WERI-Rb-1 (cell line): Measurements from ENCODE around the gene TCAIM.
A peak's percentile ranks its signal among the peaks of the same experiment; 100 is the strongest.

Source experiments
- DNase-seq: peaks from one replicate; pipeline ENCODE4 v3.0.0-alpha.2; 2020
- H3K27ac ChIP-seq: fragments of 250-450 bp; sonication (Bioruptor Pico); 2 replicates; pipeline ENCODE4 v1.5.1; 2020; ENCODE audit warnings: mild to moderate bottlenecking, moderate library complexity
- H3K27me3 ChIP-seq: fragments of 250-450 bp; sonication (Bioruptor Pico); 2 replicates; pipeline ENCODE4 v1.5.1; 2021; ENCODE audit warnings: mild to moderate bottlenecking, low read depth, moderate library complexity; ENCODE audit not compliant: insufficient read depth, severe bottlenecking
- H3K36me3 ChIP-seq: fragments of 250-450 bp; sonication (Bioruptor Pico); 2 replicates; pipeline ENCODE4 v1.5.1; 2020; ENCODE audit warnings: mild to moderate bottlenecking, moderate library complexity
- H3K4me3 ChIP-seq: 2 replicates; pipeline ENCODE4 v1.5.1; 2011; ENCODE audit warnings: low read depth, mild to moderate bottlenecking, control low read depth, low read length
- H3K9me3 ChIP-seq: fragments of 250-450 bp; sonication (Bioruptor Pico); 2 replicates; pipeline ENCODE4 v1.5.1; 2021; ENCODE audit warnings: mild to moderate bottlenecking, moderate library complexity; ENCODE audit not compliant: severe bottlenecking
- CTCF ChIP-seq: IDR thresholded peaks from 2 replicates; pipeline ENCODE4 v1.5.1; 2011; ENCODE audit warnings: low read depth, mild to moderate bottlenecking, control low read depth, inconsistent platforms, low read length

Gene TCAIM

DNA sequence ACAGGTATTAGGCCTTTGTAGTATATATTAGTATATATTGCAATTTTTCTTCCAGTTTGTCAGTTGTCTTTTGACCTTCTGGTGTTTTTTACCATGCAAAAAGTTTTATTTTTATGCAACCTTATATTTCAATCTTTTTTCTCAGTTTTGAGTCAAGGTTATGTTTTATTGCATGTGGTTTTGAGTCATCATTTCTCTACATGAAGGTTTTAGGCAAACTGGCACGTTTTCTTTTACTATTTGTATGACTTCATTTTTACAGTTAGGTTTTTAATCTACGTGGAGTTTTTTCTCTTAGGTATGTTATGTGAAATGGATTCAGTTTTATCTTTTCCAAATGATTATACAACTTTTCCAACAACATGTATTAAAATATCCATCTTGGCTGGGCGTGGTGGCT, 36.8 kb upstream of the TCAIM start:
- DNase-seq: no peak
- Histone ChIP-seq H3K9me3 (no peaks in the 10 kb centered on the region), H3K4me3 (no peak overlapping the region), H3K27ac (no peak overlapping the region), H3K36me3 (no peaks in the 10 kb centered on the region), H3K27me3 (no peaks in the 10 kb centered on the region)
- no peak for TF ChIP-seq CTCF

DNA sequence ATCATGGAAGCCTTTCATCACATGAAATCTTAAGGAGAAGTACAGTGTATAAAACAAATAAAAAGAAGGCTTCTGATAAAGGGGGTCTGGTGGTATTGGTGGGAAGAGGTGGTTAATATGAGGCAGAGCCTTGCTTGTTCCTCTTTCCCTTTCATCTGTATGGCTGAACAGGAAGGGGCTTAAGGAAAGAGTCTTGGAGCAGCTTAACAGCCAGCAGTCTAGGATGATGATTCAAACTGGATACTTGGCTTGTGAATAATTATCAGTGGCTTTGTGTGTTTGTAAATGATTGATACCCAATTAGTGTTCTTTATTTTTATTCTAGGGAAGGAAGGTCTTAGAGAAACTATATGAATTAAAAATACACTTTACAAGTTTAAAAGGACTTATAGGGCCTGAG, 29.1 kb upstream of the TCAIM start:
- H3K4me3 ChIP-seq: no peak overlapping the region
- DNase-seq: no peak
- no peaks in the 10 kb centered on the region for H3K9me3 ChIP-seq
- H3K27me3 ChIP-seq: no peaks in the 10 kb centered on the region
- no peaks in the 10 kb centered on the region for H3K36me3 ChIP-seq
- H3K27ac ChIP-seq: no peak overlapping the region
- TF ChIP-seq CTCF: no peak

DNA sequence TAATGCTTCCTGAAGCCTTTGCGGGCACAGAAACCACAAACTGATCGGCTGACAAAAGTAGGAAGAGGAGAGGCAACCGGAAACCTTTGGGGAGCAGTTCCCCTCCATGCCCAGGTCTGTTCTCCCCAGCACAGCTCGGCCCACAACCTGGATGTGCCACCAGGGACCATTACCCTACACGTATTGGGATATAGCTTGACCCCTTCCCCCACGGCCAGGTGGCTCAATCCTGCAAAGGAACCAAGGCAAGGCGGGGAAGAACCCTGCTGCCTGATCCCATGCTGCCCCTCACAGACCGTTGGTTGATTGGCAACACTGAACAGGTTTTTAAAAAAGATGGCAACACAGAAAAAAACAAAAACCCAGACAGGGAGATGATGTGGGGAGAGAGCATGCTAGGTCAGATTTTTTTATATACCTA, 19.7 kb upstream of the TCAIM start:
- Histone ChIP-seq H3K4me3 (no peak overlapping the region), H3K27me3 (no peaks in the 10 kb centered on the region), H3K9me3 (no peaks in the 10 kb centered on the region), H3K27ac (no peak overlapping the region), H3K36me3 (no peaks in the 10 kb centered on the region)
- DNase-seq: peak; percentile 77
- peak; percentile 61 for TF ChIP-seq CTCF

- no peak for DNase-seq
- Histone ChIP-seq H3K27me3 (no peaks in the 10 kb centered on the region), H3K36me3 (no peaks in the 10 kb centered on the region), H3K9me3 (no peaks in the 10 kb centered on the region), H3K27ac (no peak overlapping the region), H3K4me3 (no peak overlapping the region)
- TF ChIP-seq CTCF: no peak
Observed at GRCh38 chr3:44321335-44321734, 17.2 kb upstream of the TCAIM start.

DNA sequence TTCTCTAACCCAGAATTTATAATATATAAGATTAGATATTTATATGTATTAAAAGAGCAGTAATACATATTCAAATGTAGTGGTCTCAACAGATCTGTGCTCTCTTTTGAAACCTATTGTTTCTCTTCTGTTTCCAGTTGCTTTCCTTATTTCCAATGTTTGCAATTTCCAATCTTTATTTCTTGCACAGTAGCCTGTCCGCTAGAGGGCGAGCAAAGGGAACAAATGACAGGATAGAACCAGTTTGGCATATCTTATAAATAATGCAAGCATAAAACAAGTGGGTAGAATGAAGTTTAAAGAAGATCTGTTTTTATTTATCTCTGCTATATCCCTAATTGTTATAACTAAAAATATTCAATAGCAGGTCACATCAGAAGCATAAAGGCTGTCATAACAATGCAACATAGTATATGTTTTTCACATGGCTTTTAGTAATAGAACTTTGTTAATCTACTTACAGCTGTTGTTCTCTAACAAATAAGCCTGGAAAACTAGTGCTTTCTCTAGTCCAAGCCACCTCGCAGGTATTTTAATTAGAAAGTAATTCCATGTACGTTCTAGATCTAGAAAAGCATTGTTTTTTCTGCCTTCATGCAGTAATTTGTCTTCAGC, 15.1 kb upstream of the TCAIM start:
- TF ChIP-seq CTCF: peak; percentile 45; the same call in 1 of the 2 replicates
- peak; percentile 67 for DNase-seq
- no peak overlapping the region for H3K27ac ChIP-seq
- H3K36me3 ChIP-seq: no peaks in the 10 kb centered on the region
- no peak overlapping the region for H3K4me3 ChIP-seq
- H3K9me3 ChIP-seq: no peaks in the 10 kb centered on the region
- H3K27me3 ChIP-seq: no peaks in the 10 kb centered on the region

- DNase-seq: no peak
- H3K27me3 ChIP-seq: no peaks in the 10 kb centered on the region
- no peaks in the 10 kb centered on the region for H3K9me3 ChIP-seq
- H3K27ac ChIP-seq: no peak overlapping the region
- no peaks in the 10 kb centered on the region for H3K36me3 ChIP-seq
- H3K4me3 ChIP-seq: no peak overlapping the region
- no peak for TF ChIP-seq CTCF
Observed at GRCh38 chr3:44324584-44324983, 14.0 kb upstream of the TCAIM start.
